Skeletal muscle cell (primary cell): ENCODE results near the gene IYD.
"Not testable (repeated sequence)": the region's sequence is repeated elsewhere in the genome, so short reads cannot be mapped to it uniquely, and the experiment has no call there.

ENCODE experiments used
- DNase-seq: peaks from one replicate; pipeline ENCODE4 v3.0.0-alpha.2; 2010; ENCODE audit warnings: low read depth
- H3K4me3 ChIP-seq: 2 replicates; pipeline ENCODE4 v1.5.1; 2011; ENCODE audit warnings: low read depth, mild to moderate bottlenecking, control low read depth, low read length, moderate library complexity

Gene IYD

GRCh38 chr6:150420428-150420827, 51.6 kb downstream of the IYD start:
- no peak overlapping the region for H3K4me3 ChIP-seq
- DNase-seq = no peak

- no peak overlapping the region for H3K4me3 ChIP-seq
- DNase-seq = no peak
Measured at GRCh38 chr6:150420926-150421325, 52.1 kb downstream of the IYD start.

- no peak overlapping the region for H3K4me3 ChIP-seq
- no peak for DNase-seq
Measured at GRCh38 chr6:150425508-150425907, 56.7 kb downstream of the IYD start.

GRCh38 chr6:150426198-150426597, 57.4 kb downstream of the IYD start:
- DNase-seq = no peak
- H3K4me3 ChIP-seq = no peak overlapping the region

GRCh38 chr6:150427037-150427602, 58.3 kb downstream of the IYD start:
- no peak for DNase-seq
- no peak overlapping the region for H3K4me3 ChIP-seq

- DNase-seq = no peak
- H3K4me3 ChIP-seq = no peak overlapping the region
Measured at GRCh38 chr6:150427843-150428242, 59.0 kb downstream of the IYD start.

GRCh38 chr6:150430815-150431214, 62.0 kb downstream of the IYD start:
- no peak for DNase-seq
- no peak overlapping the region for H3K4me3 ChIP-seq

- no peak for DNase-seq
- H3K4me3 ChIP-seq = no peak overlapping the region
Measured at GRCh38 chr6:150435360-150435759, 66.5 kb downstream of the IYD start.

- DNase-seq = no peak
Measured at GRCh38 chr6:150435832-150436231, 67.0 kb downstream of the IYD start.

GRCh38 chr6:150439373-150439772, 70.6 kb downstream of the IYD start:
- no peak for DNase-seq
- H3K4me3 ChIP-seq = no peak overlapping the region

More at GRCh38 chr6:150435832-150436231, 67.0 kb downstream of the IYD start:
- no peak overlapping the region for H3K4me3 ChIP-seq

GRCh38 chr6:150443621-150444020, 74.8 kb downstream of the IYD start:
- H3K4me3 ChIP-seq = no peak overlapping the region
- DNase-seq = no peak

GRCh38 chr6:150444308-150444707, 75.5 kb downstream of the IYD start:
- DNase-seq = no peak
- no peak overlapping the region for H3K4me3 ChIP-seq

GRCh38 chr6:150445486-150445885, 76.7 kb downstream of the IYD start:
- no peak for DNase-seq
- H3K4me3 ChIP-seq = no peak overlapping the region

- no peak for DNase-seq
- H3K4me3 ChIP-seq = no peak overlapping the region
Measured at GRCh38 chr6:150448221-150448620, 79.4 kb downstream of the IYD start.

GRCh38 chr6:150449055-150449454, 80.2 kb downstream of the IYD start:
- not testable (repeated sequence) for DNase-seq, H3K4me3 ChIP-seq

- no peak overlapping the region for H3K4me3 ChIP-seq
- DNase-seq = no peak
Measured at GRCh38 chr6:150450918-150451317, 82.1 kb downstream of the IYD start.

GRCh38 chr6:150451807-150452427, 83.1 kb downstream of the IYD start:
- DNase-seq = no peak
- H3K4me3 ChIP-seq = no peak overlapping the region

- DNase-seq = no peak
- no peak overlapping the region for H3K4me3 ChIP-seq
Measured at GRCh38 chr6:150452428-150453243, 83.8 kb downstream of the IYD start.

- DNase-seq = no peak
- H3K4me3 ChIP-seq = no peak overlapping the region
Measured at GRCh38 chr6:150453357-150453756, 84.5 kb downstream of the IYD start.
